Measurements from ENCODE around the gene SERPINH1. TPM values are rescaled to one million over a fixed set of nuclear protein-coding genes. Genes with fewer than 3 reads are reported as not detected.

SERPINH1 gene
- total and polyA plus RNA-seq, 2 of the 13 experiments (the other 11 are each of a cell fraction or from before 2014, with no cell fraction given), result 83.6 to 83.8 TPM

DNA sequence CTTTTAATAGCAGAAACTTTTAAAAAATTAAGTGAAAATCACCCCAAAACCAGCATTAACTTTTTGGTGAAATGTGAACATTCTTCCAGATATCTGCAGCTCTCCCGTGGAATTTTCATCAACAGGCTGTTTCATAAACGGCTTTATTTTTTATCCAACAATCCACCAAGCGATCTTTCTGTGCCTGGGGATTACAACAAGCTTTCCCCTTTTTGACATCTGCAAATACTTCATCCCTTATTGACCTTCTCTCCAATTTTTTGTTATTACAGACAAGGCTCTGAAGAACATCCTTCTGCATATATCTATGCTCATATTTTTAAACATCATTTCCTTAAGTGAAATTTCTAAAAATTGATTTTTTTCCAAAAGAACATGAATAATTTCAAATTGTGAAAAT, 5.8 kb upstream of the SERPINH1 start:
- no peaks in the 10 kb centered on the region for H3K9me3 ChIP-seq (ENCODE audit: low read length)
- H3K4me1 ChIP-seq (ENCODE audit: insufficient read depth, low read length), result peaks cover 57% of the 10 kb centered on the region
- no peaks in the 10 kb centered on the region for H3K36me3 ChIP-seq (replicated peaks in 1 of 2; ENCODE audit: control insufficient read depth in 1 of 2, insufficient read depth in 2 of 2, low read length in 2 of 2)
- ChIA-PET POLR2A (interaction anchor here (0.8 to 1.0 kb wide), 2 partner anchors 9 to 42 kb away, joined by 3 read pairs; no protein-coding TSS in a partner anchor), CTCF (ENCODE audit: low intra/inter-chr PET ratio, low total read pairs) (no interaction called here)
- in situ Hi-C loops (cut with HindIII; ENCODE audit: extremely low pct_ligation_motif_present, low pct_unique_long_range_greater_than_20kb) (no loop called here), intact Hi-C loops (cut with micrococcal nuclease; ENCODE audit: unreplicated experiment) (no loop called here)
- no TSS peak for BruUV-seq (replicated peaks)
- H2AFZ ChIP-seq (ENCODE audit: low read length), result no peak overlapping the region
- WGBS (ENCODE audit: low lambda C conversion rate), result 20% methylated on average over 3 of the region's 3 CpGs
- FAIRE-seq, result no peak
- H3K4me3 ChIP-seq (replicated peaks in 1 of 3; ENCODE audit: insufficient read depth in 1 of 3, low read depth in 2 of 3, low read length in 3 of 3), result no peak overlapping the region
- H3K27me3 ChIP-seq (ENCODE audit: control insufficient read depth in 1 of 2, insufficient read depth in 2 of 2, low read length in 2 of 2), result no peaks in the 10 kb centered on the region; a peak in 1 of 5 replicates
- ATAC-seq, result no peak
- DNase-seq (ENCODE audit: low spot score), result no peak
- no peak overlapping the region for H3K9ac ChIP-seq (ENCODE audit: insufficient read depth, low read depth, low read length)
- TF ChIP-seq PHB2 (IDR thresholded peaks at IDR 0.05; ENCODE audit: partially characterized antibody) (no peak), NONO (IDR thresholded peaks at IDR 0.05) (no peak), NONO (CRISPR knock-in tag; conservative IDR thresholded peaks at IDR 0.05) (no peak), ZFP1 (CRISPR knock-in tag; IDR thresholded peaks at IDR 0.05) (no peak), ZFX (CRISPR knock-in tag; IDR thresholded peaks at IDR 0.05; ENCODE audit: low read depth) (no peak), ZNF20 (CRISPR knock-in tag; IDR thresholded peaks at IDR 0.05) (no peak), ZNF343 (CRISPR knock-in tag; IDR thresholded peaks at IDR 0.05) (no peak), MAFF (IDR thresholded peaks at IDR 0.05; ENCODE audit: low read depth, low read length) (no peak), PBX3 (CRISPR knock-in tag; IDR thresholded peaks at IDR 0.05; ENCODE audit: borderline replicate concordance) (no peak)
- no peaks in the 10 kb centered on the region for H3K79me2 ChIP-seq (ENCODE audit: insufficient read depth, low read length)
- no peak overlapping the region for H3K27ac ChIP-seq (ENCODE audit: extremely low read length, insufficient read depth, low read length)
- H3K4me2 ChIP-seq (ENCODE audit: low read depth, low read length), result no peak overlapping the region
- H4K20me1 ChIP-seq (ENCODE audit: insufficient read depth, low read length), result no peaks in the 10 kb centered on the region

Data from HepG2 (cell line).